Endothelial cell (in vitro differentiated cells): Measurements from ENCODE around the gene SORCS2. TPM values are rescaled to one million over a fixed set of nuclear protein-coding genes. Genes with fewer than 3 reads are reported as not detected.

Experiments used
- DNase-seq: peaks from one replicate; pipeline ENCODE4 v3.0.0; 2021; ENCODE audit warnings: low spot score
- H3K27ac Mint-ChIP-seq: one replicate; pipeline ENCODE4 v1.8.0; 2021; ENCODE audit warnings: mixed read lengths, inconsistent platforms; ENCODE audit not compliant: unreplicated experiment
- H3K27me3 Mint-ChIP-seq: one replicate; pipeline ENCODE4 v1.8.0; 2021; ENCODE audit warnings: mild to moderate bottlenecking, moderate library complexity, mixed read lengths, inconsistent platforms; ENCODE audit not compliant: unreplicated experiment
- H3K36me3 Mint-ChIP-seq: one replicate; pipeline ENCODE4 v1.8.0; 2021; ENCODE audit warnings: mild to moderate bottlenecking, low read depth, mixed read lengths, inconsistent platforms; ENCODE audit not compliant: unreplicated experiment
- H3K4me1 Mint-ChIP-seq: one replicate; pipeline ENCODE4 v1.8.0; 2021; ENCODE audit warnings: mild to moderate bottlenecking, mixed read lengths, inconsistent platforms; ENCODE audit not compliant: unreplicated experiment
- H3K4me3 Mint-ChIP-seq: one replicate; pipeline ENCODE4 v1.8.0; 2021; ENCODE audit warnings: mild to moderate bottlenecking, mixed read lengths, inconsistent platforms; ENCODE audit not compliant: unreplicated experiment
- H3K9me3 Mint-ChIP-seq: one replicate; pipeline ENCODE4 v1.8.0; 2021; ENCODE audit warnings: mixed read lengths, inconsistent platforms; ENCODE audit not compliant: unreplicated experiment
- total RNA-seq: library from RNA; stranded (reverse); fragmentation: NEBNext Ultra II Directional; extraction: Animal tissue kit (Norgen Biotek cat#: 25700); gene quantifications from one replicate; pipeline ENCODE4 v1.2.1, GENCODE V29; 2021; ENCODE audit not compliant: unreplicated experiment
- TF ChIP-seq, protein P1 (sequence below): fragments of 200-600 bp; sonication (generic); IDR thresholded peaks from one replicate; pipeline ENCODE4 v1.5.0; 2021; ENCODE audit warnings: antibody characterized with exemption; ENCODE audit not compliant: unreplicated experiment

The SORCS2 gene
- total RNA-seq, 1 donor from 2014 or later = 1.3 TPM

- H3K27ac Mint-ChIP-seq = no peak overlapping the region
- no peak for DNase-seq
- TF ChIP-seq, protein P1, sequence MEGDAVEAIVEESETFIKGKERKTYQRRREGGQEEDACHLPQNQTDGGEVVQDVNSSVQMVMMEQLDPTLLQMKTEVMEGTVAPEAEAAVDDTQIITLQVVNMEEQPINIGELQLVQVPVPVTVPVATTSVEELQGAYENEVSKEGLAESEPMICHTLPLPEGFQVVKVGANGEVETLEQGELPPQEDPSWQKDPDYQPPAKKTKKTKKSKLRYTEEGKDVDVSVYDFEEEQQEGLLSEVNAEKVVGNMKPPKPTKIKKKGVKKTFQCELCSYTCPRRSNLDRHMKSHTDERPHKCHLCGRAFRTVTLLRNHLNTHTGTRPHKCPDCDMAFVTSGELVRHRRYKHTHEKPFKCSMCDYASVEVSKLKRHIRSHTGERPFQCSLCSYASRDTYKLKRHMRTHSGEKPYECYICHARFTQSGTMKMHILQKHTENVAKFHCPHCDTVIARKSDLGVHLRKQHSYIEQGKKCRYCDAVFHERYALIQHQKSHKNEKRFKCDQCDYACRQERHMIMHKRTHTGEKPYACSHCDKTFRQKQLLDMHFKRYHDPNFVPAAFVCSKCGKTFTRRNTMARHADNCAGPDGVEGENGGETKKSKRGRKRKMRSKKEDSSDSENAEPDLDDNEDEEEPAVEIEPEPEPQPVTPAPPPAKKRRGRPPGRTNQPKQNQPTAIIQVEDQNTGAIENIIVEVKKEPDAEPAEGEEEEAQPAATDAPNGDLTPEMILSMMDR = no peak
- peaks cover 11% of the 10 kb centered on the region for H3K27me3 Mint-ChIP-seq
- H3K4me1 Mint-ChIP-seq = no peaks in the 10 kb centered on the region
- H3K4me3 Mint-ChIP-seq = no peak overlapping the region
- no peaks in the 10 kb centered on the region for H3K36me3 Mint-ChIP-seq
- no peaks in the 10 kb centered on the region for H3K9me3 Mint-ChIP-seq
Measured at GRCh38 chr4:7433376-7434140, 241.2 kb downstream of the SORCS2 start.

GRCh38 chr4:7434141-7434765 lies 241.9 kb downstream of the SORCS2 start:
- no peaks in the 10 kb centered on the region for H3K4me1 Mint-ChIP-seq
- TF ChIP-seq, protein P1 = no peak
- DNase-seq = no peak
- H3K27ac Mint-ChIP-seq = no peak overlapping the region
- H3K27me3 Mint-ChIP-seq = peaks cover 11% of the 10 kb centered on the region
- no peak overlapping the region for H3K4me3 Mint-ChIP-seq
- H3K36me3 Mint-ChIP-seq = no peaks in the 10 kb centered on the region
- no peaks in the 10 kb centered on the region for H3K9me3 Mint-ChIP-seq

DNA sequence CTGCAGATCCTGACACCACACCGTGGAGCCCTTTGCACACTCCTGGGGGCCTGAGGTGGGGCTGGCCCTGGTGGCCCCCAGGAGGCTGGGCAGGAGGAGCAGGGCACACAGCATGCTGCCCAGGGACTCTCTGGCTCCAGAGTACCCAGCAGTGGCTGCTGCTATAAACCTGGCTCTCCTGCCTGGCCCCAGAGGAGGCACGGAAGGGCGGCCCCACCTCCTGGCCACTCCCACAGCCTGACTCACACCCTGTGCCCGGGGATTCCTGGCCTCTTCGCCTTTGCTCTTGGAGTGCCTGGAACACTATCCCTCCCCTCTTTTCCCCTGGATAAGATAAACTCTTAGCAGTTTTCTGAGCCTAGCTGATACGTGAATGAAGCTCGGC lies 242.4 kb downstream of the SORCS2 start, which contains the start of gene PSAPL1:
Gene PSAPL1 (minus strand): TSS at position 165 of the 385 bp plus-strand sequence. CDS start 51 bp downstream, at position 114.
- Mint-ChIP-seq H3K4me3 (no peak within 1 kb of the TSS), H3K27ac (no peak within 1 kb of the TSS), H3K9me3 (no peaks in the 10 kb centered on the region), H3K36me3 (no peaks in the 10 kb centered on the region), H3K4me1 (no peaks in the 10 kb centered on the region), H3K27me3 (peaks cover 11% of the 10 kb centered on the region)
- DNase-seq = no peak
- TF ChIP-seq, protein P1 = no peak

GRCh38 chr4:7435471-7436061 lies 243.2 kb downstream of the SORCS2 start:
- no peak overlapping the region for H3K4me3 Mint-ChIP-seq
- H3K27me3 Mint-ChIP-seq = peaks cover 11% of the 10 kb centered on the region
- DNase-seq = no peak
- no peaks in the 10 kb centered on the region for H3K36me3 Mint-ChIP-seq
- no peaks in the 10 kb centered on the region for H3K9me3 Mint-ChIP-seq
- H3K27ac Mint-ChIP-seq = no peak overlapping the region
- TF ChIP-seq, protein P1 = no peak
- no peaks in the 10 kb centered on the region for H3K4me1 Mint-ChIP-seq
